ENCODE measurements around the gene CDCA5.

CDCA5 gene, protein sequence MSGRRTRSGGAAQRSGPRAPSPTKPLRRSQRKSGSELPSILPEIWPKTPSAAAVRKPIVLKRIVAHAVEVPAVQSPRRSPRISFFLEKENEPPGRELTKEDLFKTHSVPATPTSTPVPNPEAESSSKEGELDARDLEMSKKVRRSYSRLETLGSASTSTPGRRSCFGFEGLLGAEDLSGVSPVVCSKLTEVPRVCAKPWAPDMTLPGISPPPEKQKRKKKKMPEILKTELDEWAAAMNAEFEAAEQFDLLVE

DNA sequence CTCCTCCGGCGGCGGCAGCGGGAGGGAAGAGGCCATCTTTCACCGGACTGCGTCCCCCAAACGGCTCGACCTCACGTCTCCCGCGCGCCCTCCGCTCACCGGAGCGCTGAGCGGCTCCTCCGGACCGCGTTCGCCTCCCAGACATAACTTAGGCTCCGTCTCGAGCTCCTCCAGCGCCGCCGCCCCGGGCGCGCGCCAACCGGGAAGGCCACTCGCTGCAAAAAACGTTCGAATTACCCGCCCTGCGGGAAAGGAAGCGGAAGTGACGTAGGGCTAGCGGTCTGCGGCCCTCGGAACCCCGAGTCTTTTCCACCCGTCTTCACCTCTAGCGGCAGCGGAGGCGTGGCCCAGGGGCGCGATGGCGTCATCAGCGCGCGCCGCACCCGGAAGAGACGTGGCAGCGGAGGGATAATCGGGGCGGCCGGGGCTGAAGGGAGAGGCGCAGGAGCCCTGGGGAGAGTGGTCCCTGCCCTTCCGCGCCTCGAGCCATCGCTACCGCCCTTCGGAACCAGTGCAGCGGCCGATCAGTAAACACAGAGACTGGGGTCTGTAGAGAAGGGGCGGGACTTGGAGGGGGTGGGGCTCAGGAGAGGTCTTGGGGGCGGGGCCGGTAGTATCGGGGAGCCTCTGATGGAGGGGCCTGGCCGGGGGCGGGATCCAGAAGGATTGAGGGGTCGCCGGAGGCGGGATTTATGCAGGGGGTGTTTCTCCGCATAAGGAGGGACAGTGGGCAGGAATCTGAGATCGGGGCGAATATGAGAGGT, at the start of gene CDCA5, which contains the start of gene ZFPL1:
TSS of gene CDCA5 (minus strand) at position 207 of the 764 bp plus-strand sequence. CDS start at position 145, 62 bp downstream.
TSS of gene ZFPL1 (plus strand) at position 389 of the 764 bp plus-strand sequence. CDS start 477 bp downstream, outside the sequence.
- DNase-seq (ENCODE audit: low read depth, low spot score): peak; percentile 94

DNA sequence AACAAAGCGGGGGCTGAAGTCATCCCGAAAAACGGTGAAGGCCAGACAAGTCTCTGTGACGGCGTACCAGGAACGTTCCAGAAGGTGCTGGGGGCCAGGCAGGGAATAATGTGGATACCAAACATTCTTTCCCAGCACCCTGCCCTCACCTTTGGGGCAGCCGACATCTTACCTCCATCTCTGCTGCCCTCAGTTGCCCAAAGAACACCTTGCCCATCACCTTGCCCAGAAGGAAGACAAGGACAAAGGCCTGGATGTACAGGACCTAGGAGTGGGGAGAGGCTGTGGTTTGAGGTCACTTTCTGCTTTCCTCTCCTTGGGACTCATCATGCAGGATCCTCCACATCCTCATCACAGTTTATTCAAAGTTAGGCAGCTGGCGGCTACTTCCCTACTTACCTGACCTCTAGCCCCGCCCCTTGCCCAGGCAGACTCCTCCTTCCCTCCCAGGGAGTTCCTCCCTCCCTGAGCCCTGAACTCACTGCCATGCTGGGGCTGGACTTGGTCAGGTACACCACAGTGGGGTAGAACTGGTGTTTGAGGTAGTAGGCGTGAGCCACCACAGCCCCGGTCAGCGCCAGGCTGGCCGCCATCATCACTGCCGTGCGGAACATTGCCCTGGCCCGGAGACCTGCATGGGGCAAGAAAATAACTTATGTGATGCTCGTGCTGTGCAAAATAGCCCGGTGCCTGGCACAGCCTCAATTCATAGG, 49.3 kb upstream of the CDCA5 start:
- DNase-seq (ENCODE audit: low read depth, low spot score): no peak

DNA sequence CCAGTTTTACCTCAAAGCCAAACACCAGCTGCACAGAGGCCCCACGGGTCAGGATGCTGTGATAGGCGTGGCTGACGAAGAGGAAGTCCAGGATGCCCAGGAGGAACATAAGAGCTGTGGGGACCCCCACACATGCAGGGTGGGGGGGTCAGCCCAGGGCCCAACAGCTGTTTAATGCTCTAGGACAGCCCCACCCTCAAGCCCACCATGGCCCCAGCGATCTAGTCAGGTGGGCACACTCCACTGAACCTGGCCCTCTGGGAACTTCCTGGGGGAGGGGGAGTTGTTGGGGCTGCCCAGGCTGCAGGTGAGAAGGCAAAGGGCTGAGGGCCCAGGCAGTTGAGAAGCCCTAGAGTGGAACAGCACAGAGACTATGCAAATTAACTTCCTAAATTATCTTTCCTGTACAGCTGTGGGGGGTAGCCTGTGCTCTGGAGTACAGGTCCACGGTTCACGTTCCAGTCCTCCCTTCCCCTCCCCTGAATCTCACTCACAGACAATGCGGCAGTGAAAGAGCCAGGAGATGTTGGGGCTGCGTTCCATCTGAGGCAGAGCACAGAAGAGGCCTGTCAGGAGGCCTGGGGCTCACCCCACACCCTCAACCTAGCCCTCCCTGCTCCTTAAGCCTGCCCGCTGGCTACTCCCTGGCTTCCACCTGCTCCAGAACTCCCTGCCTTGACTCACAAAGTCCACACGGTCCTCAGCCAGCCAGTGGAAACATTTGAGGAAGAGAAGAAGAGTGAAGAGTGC, 48.6 kb upstream of the CDCA5 start:
- no peak for DNase-seq (ENCODE audit: low read depth, low spot score)

DNA sequence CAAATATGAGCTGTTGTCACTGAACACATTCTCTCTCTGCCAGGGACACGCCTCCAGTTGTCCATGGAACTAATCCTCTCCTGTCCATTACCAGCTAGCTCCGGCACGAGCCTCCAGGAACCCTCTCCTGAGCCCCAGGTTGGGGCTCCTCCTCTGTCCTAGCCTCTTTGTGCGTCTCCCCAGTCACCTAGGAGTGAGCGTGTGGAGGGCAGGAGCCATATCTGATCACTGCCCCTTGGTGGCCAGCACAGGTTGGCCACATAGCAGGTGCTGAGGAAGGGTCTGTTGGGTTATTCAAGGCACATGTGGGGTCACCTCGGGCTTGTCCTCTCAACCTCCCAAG, 48.0 kb upstream of the CDCA5 start:
- DNase-seq (ENCODE audit: low read depth, low spot score): no peak

DNA sequence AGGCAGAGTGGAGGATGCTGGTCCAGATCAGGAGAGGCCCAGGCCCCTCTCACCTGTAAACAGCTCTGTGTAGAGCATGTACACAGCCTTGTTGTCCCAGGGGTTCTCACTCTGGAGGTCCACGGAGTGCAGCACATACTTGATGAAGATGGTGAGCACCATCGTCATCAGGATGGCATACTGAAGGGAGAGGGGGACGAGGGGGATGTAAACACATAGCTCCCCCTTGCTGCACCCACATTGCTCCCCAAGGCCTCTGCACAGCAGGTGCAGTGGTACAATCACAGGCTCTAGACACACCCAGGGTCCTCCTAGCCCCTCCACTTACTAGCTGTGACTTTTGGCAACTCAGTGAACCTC, 47.6 kb upstream of the CDCA5 start:
- DNase-seq (ENCODE audit: low read depth, low spot score): no peak

DNA sequence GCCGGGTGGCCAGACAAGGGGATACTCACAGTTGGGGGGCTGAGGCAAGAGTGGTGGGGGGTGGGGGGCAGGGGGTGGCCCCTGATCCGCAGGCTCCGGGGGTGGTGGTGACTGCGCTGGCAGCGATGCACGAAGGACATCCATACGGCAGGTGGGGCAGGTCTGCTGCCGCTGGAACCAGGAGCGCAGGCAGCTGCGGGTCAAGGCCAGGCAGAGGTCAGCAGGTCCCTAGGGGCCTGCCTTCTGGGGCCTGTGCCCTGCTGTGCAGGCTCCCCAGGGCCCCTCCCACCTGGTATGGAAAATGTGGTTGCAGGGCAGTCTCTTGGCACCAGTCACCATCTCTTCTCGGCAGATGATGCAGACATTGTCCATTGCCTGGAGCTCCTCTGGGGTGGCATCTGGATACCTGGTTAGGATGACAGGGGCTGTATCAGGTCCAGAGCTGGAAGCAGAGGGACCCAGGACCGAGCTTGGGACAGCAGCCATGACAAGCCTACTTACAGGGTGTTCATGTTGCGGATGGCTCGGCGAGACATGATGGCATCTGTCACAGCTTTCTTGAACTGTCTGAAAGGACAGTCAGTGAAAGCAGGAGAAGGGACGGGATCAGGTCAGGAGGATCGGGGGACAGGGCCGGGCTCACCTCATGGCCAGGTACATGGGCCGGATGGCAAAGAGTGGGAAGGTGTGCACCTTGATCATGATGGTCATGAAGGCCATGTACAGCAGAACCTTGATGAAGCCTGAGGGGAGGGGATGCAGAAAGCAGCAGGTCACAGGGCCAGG, 47.0 kb upstream of the CDCA5 start:
- no peak for DNase-seq (ENCODE audit: low read depth, low spot score)

DNA sequence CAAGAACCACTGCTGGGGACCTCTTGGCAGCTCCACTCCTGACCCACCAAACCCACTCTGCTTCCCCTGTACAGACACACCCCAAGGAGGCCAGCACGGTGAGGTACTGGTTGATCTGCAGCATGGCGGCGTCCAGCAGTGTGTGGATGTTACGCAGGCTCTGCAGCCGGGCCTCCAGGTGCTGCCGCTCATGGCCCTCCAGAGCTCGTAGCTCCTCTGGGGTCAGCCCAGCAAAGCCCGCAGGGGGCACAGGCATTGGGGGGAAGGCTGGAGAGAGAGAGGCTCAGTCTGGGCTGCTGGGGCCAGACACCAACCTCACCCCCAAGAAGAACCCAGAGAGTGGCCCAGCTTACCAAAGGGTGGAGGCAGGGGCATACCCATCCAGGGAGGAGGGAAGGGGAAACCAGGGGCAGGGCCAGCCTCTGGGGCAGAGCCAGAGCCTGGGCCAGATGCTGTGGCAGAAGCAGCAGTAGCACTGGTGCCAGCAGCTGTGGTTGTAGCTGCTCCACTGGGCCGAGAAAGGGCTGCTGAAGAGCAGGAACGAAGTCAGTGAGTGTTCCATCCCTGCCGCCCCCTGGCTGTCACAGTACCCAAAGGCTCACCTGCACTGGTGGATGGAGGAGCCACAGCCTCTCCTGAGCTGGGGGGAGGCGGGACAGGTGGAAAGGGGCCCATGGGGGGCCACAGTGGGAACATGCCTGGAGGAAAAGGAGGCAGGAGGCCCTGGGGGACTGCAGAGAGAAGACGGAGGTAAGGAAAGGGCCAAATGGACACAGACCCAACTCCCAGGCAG, 46.0 kb upstream of the CDCA5 start:
- DNase-seq (ENCODE audit: low read depth, low spot score): no peak

DNA sequence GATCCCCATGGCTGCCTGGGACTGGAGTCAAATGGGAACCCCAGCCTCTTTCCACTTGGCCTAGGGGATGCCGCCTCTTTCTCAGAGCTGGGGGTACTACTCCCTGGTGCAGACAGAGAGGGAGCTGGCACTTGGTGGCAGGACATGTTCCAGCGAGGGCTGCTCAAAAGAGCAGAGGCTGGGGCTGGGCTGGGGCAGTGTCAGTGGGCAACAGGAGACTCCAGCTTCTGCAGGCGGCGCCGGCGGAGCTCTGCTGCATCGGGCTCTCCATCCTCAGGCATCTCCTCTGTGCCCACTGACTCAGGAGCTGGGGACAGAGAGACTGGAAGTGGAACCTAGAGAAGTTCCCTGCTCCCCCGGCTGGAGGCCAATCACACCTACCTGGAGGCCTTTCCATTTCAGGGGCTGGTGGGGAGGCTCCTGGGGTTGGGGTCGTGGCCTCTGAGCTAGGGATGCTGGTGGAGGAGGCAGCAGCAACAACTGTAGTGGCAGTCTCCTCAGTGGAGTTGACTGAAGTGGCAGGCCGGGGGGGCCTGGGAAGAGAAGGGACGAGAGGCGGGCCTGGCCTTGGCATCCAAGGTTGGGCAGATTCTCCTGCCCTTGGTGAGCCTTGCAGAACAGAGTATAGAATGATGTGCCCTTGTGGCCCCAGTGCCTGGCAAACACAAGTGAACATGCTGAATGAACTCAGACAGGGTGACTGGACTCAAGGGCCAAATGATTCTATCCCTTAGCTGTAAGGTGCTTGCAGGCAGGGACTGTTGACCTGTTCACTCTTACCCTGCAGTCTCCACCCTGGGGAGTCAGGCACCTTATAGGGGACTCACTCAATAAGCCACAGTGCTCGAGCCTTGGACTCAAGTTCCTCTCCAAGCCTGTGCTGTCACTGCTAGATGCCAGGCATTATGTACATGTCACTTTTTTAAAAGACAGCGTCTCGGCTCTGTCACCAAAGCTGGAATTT, 44.6 kb upstream of the CDCA5 start:
- no peak for DNase-seq (ENCODE audit: low read depth, low spot score)

DNA sequence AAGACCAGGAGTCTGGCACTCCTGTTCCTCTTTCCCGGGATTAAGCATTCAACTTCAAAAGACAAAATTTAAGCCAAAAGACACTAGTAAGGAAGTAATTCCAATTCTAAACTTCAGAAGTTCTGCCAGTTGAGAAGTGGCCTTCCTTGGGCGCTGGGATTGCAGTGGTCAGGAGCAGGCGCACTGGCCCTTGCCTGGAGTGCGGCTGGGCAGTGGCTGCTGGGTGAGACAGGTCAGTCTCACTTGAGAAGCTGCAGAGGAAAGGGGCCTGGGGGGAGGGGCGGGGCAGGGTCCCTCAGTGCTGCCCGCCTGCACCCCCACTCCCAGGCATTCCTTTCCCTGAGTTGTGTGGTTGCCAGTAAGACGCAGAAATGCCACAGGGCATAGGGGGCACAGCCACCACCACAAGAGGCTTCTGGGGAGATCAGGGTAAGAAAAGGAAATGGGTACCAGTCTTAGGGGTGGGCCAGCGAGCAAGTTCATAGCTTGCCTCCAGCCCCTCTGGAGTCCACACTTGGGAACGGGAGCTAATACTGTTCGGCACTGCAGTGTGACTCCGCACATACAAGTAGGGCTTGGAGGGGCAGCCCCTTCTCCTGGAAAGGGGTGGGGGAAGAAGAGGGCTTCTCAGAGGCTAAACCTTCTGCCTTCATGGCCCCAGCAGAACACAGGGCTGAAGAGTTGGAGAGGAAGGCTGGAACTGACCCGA, 43.8 kb upstream of the CDCA5 start:
- no peak for DNase-seq (ENCODE audit: low read depth, low spot score)

DNA sequence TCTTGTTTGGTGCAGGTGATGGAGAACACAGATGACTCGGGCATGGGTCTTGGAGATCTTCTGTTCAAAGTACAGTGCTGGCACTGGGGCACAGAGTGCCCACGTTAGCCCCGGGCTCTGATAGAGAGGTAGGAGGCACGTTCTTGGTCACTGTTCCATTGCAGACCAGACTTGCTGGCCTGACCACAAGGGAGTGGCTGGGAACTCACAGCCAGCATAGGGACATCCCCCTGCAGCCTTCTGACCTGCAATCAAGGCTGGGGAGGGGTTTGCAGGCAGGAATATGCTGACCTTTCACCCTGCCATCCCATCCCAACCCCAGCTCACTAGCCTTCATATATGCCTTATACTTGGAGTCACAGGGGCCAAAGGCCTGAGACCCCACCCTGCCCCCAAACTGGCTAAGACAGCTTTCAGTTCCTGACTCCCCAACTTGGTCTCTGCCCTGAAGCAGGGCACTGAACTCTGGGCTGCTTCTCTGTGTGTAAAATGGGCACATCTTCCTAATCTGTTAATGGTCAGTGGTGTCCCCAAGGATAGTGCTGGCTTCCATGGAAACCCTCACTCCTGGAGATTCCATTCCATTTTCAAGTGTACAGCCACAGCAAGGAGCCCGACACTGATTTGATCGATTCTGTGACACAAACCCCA, 42.9 kb upstream of the CDCA5 start:
- no peak for DNase-seq (ENCODE audit: low read depth, low spot score)

DNA sequence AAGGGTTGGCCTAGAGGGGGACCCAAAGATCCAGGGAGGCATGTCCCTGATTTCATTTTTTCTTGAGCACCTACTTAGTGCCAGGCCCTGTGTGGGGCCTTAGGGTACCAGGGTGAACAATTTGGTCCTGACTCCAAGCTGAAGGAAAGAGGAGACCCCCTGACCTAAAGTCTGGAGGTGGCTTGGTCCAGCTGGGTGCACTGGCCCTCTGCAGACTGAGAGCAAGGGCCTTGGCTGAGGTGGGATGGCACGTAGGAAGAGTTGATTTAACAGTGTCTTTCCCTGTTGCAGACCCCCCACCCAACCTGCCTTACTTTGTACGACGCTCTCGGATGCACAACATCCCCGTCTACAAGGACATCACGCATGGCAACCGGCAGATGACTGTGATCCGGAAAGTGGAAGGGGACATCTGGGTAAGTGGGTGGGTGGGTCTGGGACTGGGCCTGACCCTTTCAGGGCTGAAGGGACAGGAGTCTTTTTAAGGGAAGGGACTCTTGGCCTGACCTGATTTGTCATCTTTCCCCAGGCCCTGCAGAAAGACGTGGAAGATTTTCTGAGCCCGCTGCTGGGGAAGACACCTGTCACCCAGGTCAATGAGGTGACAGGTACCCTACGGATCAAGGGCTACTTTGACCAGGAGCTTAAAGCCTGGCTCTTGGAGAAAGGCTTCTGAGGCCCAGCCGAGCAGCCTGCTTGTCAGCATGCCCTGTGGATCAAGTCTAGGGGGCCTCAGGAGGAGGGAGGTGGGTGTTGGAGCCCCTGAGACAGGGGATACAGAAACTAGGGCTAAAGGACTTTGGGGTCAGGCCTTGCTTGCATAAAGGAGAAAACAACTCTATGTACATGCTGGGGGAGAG, 41.6 kb upstream of the CDCA5 start:
- no peak for DNase-seq (ENCODE audit: low read depth, low spot score)

DNA sequence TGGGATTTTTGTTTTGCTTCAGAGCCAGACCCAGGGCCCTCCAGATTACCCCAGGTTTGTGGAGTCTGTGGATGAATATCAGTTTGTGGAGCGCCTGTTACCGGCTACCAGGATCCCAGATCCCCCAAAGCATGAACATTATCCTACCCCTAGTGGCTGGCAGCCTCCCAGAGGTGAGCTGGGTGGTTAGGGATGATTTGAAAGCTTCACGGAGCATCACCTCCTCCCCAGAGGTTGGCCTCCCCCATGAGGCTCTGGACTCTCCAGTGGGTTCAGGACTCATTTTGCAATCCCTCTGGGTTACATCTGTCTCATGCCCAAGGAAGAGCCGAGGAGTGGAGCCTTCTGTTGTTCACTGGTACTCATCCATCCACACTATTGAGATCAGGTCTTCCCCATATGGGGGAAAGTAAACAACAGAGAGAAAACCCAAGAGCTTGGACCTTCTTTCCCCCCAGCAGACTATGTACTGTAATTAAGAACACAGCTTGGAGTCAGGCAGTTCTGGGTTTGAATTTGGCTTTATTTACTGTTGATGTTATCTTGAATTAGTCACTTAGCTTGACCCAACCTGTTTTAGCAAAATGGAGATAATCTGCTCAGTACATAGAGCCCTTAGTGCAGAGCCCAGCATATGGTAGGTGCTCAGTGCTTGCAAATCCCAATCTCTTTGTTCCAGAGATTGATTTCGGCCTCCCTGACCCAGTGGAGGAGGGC, 40.8 kb upstream of the CDCA5 start:
- no peak for DNase-seq (ENCODE audit: low read depth, low spot score)

DNA sequence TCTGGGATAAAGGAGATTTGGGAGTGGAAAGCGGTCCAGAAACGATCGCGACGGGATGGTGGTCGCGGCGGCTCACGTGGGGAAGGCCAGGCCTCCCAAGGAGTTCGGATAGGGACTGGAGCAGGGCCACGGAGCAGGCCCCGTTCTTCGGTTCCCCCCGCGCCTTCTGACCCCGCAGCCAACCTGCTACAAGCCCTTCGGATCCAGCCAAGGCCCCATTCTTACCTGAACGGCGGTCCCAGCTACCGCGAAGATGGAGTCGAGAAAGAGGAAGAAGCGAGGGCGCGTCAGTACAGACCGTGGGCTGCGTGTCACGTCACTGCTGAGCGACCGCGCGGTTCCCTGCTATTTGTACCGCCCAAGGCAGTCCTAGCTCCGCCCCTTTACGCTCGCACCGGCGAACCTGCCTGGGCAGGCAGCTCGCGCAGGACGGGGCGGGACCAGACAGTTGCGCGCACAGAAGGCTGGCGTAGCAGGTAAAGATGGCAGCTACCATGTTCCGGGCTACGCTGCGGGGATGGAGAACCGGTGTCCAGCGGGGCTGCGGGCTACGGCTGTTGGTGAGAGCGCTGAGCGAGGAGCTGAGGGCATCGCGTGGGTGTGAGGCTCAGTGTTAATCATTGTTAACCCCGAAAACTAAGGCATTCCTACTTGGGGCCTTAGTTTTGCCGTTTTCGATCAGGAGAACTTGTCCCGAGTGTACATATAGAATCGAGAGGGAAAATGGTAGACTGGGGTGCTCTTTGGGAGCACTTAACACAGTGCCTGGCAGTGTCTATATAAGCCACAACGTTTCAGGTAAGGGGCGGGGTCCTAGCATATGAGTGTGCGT, 38.2 kb upstream of the CDCA5 start, which contains the start of the genes FAU and MRPL49:
TSS of gene FAU (minus strand) at position 270 of the 832 bp plus-strand sequence. CDS start 321 bp downstream, outside the sequence.
TSS of gene MRPL49 (plus strand) at position 457 of the 832 bp plus-strand sequence. CDS start at position 483, 26 bp downstream.
- peak; percentile 98 for DNase-seq (ENCODE audit: low read depth, low spot score)

DNA sequence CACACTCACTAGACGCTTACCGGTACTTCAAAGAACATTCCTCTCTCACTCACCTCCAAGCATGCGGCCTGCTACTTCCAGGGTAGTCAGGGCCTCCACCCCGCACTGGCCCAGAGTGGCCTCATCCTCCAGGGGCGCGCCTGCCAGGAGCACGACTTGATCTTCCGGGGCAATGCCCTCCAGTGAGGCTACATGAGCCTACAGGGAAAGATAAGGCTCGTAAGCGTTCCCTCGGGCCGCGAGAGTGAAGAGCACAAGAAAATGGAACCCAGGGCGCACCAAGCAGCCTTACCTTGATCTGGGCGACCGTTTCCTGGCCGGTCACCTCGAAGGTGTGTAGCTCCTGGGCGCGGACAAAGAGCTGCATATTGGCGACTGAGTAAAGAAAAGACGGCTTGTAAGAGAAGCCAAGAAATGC, 37.6 kb upstream of the CDCA5 start:
- no peak for DNase-seq (ENCODE audit: low read depth, low spot score)

DNA sequence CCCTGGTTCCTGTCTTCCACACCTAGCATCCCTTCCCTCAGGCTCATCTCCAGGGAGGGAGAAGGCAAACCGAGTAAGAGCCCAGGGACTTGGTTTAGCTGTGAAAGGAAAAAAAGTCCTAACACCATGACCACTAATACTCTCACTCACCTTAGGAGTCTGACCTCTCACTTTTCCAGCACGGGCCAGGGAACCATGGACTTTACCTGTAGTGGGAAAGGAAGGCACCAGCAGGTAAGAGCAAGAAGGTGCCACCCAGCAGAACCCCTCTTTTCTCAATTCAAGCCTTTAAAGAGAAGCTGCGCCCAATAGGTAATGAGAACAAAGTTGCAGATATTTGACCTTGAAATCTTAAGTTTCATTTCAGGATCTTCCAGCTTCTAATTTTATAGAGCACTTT, 37.0 kb upstream of the CDCA5 start:
- DNase-seq (ENCODE audit: low read depth, low spot score): no peak

Data from activated CD4-positive, CD25-positive, alpha-beta regulatory T cell treated with anti-CD3 and anti-CD28 coated beads, Interleukin-2, amount 50 U/mL, for 16 hours (primary cell).